WTC11 (cell line): ENCODE measurements around the gene OXSR1. TPM values are rescaled to one million over a fixed set of nuclear protein-coding genes. Genes with fewer than 3 reads are reported as not detected.

Experiments
- ATAC-seq: fragments of 200-7000 bp; cut with Tn5 transposase; 2 replicates; pipeline ENCODE4 v1.10.0; 2021; ENCODE audit warnings: mild to moderate bottlenecking, moderate library complexity
- CTCF ChIA-PET: fragments of 300-600 bp; sonication (Branson Sonifier 250); formaldehyde crosslinking; loops from one replicate; lab custom pipeline; 2021; ENCODE audit warnings: antibody characterized with exemption; lab: Charles Lee
- POLR2A ChIA-PET: fragments of 350-600 bp; sonication (Branson Sonifier 250); formaldehyde crosslinking; loops from one replicate; lab custom pipeline; 2021; ENCODE audit warnings: antibody characterized with exemption; lab: Charles Lee
- DNase-seq: peaks from one replicate; pipeline ENCODE4 v3.0.0; 2021; ENCODE audit warnings: low spot score
- H3K27ac Mint-ChIP-seq: 2 replicates; pipeline ENCODE4 v1.8.0; 2021; ENCODE audit warnings: mixed read lengths
- H3K27me3 Mint-ChIP-seq: 2 replicates; pipeline ENCODE4 v1.8.0; 2021; ENCODE audit warnings: low read depth, mild to moderate bottlenecking, moderate library complexity, mixed read lengths
- H3K36me3 Mint-ChIP-seq: 2 replicates; pipeline ENCODE4 v1.8.0; 2021; ENCODE audit warnings: mixed read lengths
- H3K4me1 Mint-ChIP-seq: 2 replicates; pipeline ENCODE4 v1.8.0; 2022; ENCODE audit warnings: mixed read lengths
- H3K4me3 Mint-ChIP-seq: 2 replicates; pipeline ENCODE4 v1.8.0; 2021; ENCODE audit warnings: mild to moderate bottlenecking, moderate library complexity, mixed read lengths
- H3K9me3 Mint-ChIP-seq: 2 replicates; pipeline ENCODE4 v1.8.0; 2021; ENCODE audit warnings: mixed read lengths
- AFF4 ChIP-seq: sonication (generic); formaldehyde crosslinking; IDR thresholded peaks from 2 replicates; pipeline ENCODE4 v1.8.1; 2023; ENCODE audit warnings: mild to moderate bottlenecking, missing genetic modification reagents, borderline replicate concordance
- ATF2 ChIP-seq: sonication (generic); formaldehyde crosslinking; IDR thresholded peaks from 2 replicates; pipeline ENCODE4 v1.8.1; 2022; ENCODE audit warnings: low read depth, missing genetic modification reagents, borderline replicate concordance
- CDX4 ChIP-seq: fragments of 250-450 bp; sonication (Bioruptor Pico); IDR thresholded peaks from 2 replicates; pipeline ENCODE4 v1.9.0; 2021; ENCODE audit warnings: moderate library complexity, mild to moderate bottlenecking, inconsistent platforms, borderline replicate concordance
- ERG ChIP-seq: fragments of 250-450 bp; sonication (Bioruptor Pico); IDR thresholded peaks from 2 replicates; pipeline ENCODE4 v1.8.0; 2021; ENCODE audit warnings: mild to moderate bottlenecking
- FOXK1 ChIP-seq: sonication (generic); formaldehyde crosslinking; IDR thresholded peaks from 2 replicates; pipeline ENCODE4 v1.8.0; 2022; ENCODE audit warnings: mild to moderate bottlenecking, moderate library complexity, missing genetic modification reagents
- GABPB1 ChIP-seq: sonication (generic); formaldehyde crosslinking; IDR thresholded peaks from 2 replicates; pipeline ENCODE4 v1.8.1; 2023; ENCODE audit warnings: mild to moderate bottlenecking, missing genetic modification reagents
- GTF2I ChIP-seq: fragments of 250-450 bp; sonication (Bioruptor Pico); conservative IDR thresholded peaks from 2 replicates; pipeline ENCODE4 v1.4.0; 2021; ENCODE audit warnings: mild to moderate bottlenecking
- JUN ChIP-seq: sonication (generic); formaldehyde crosslinking; IDR thresholded peaks from 2 replicates; pipeline ENCODE4 v1.8.0; 2023; ENCODE audit warnings: mild to moderate bottlenecking, missing genetic modification reagents
- MLX ChIP-seq: sonication (generic); formaldehyde crosslinking; IDR thresholded peaks from 2 replicates; pipeline ENCODE4 v1.8.1; 2023; ENCODE audit warnings: mild to moderate bottlenecking, missing genetic modification reagents, moderate library complexity
- NFE2L1 ChIP-seq: sonication (generic); formaldehyde crosslinking; IDR thresholded peaks from 2 replicates; pipeline ENCODE4 v1.8.1; 2023; ENCODE audit warnings: missing genetic modification reagents
- PRRX2 ChIP-seq: fragments of 250-450 bp; sonication (Bioruptor Pico); IDR thresholded peaks from 2 replicates; pipeline ENCODE4 v1.8.0; 2021; ENCODE audit warnings: mild to moderate bottlenecking
- TEAD1 ChIP-seq: sonication (generic); formaldehyde crosslinking; IDR thresholded peaks from 2 replicates; pipeline ENCODE4 v1.8.0; 2022; ENCODE audit warnings: mild to moderate bottlenecking, missing genetic modification reagents
- ZBTB21 ChIP-seq: sonication (generic); formaldehyde crosslinking; IDR thresholded peaks from 2 replicates; pipeline ENCODE4 v1.8.1; 2023; ENCODE audit warnings: mild to moderate bottlenecking, missing genetic modification reagents, borderline replicate concordance
- ZBTB43 ChIP-seq: sonication (generic); formaldehyde crosslinking; IDR thresholded peaks from 2 replicates; pipeline ENCODE4 v1.8.1; 2023; ENCODE audit warnings: mild to moderate bottlenecking, missing genetic modification reagents
- ZNF219 ChIP-seq: sonication (generic); formaldehyde crosslinking; IDR thresholded peaks from 2 replicates; pipeline ENCODE4 v1.8.0; 2023; ENCODE audit warnings: missing genetic modification reagents, mild to moderate bottlenecking, borderline replicate concordance
- ZNF396 ChIP-seq: fragments of 250-450 bp; sonication (Bioruptor Pico); IDR thresholded peaks from 2 replicates; pipeline ENCODE4 v1.8.0; 2021; ENCODE audit warnings: mild to moderate bottlenecking, moderate library complexity, borderline replicate concordance
- ZNF416 ChIP-seq: fragments of 250-450 bp; sonication (Bioruptor Pico); IDR thresholded peaks from 2 replicates; pipeline ENCODE4 v1.9.0; 2021; ENCODE audit warnings: mild to moderate bottlenecking, inconsistent platforms
- ZNF512 ChIP-seq: sonication (generic); formaldehyde crosslinking; IDR thresholded peaks from 2 replicates; pipeline ENCODE4 v1.8.1; 2022; ENCODE audit warnings: missing genetic modification reagents, borderline replicate concordance
- ZSCAN18 ChIP-seq: fragments of 250-450 bp; sonication (Bioruptor Pico); IDR thresholded peaks from 2 replicates; pipeline ENCODE4 v2.1.2; 2022; ENCODE audit warnings: mild to moderate bottlenecking, moderate library complexity
- total RNA-seq: library from RNA; stranded (reverse); gene quantifications from 3 replicates; pipeline ENCODE4 v1.2.3, GENCODE V29; 2021

The OXSR1 gene
- total RNA-seq, 1 experiment from 2014 or later = 50.6 TPM

- Mint-ChIP-seq H3K4me3 (no peak overlapping the region), H3K27ac (no peak overlapping the region), H3K27me3 (no peaks in the 10 kb centered on the region), H3K4me1 (no peaks in the 10 kb centered on the region), H3K36me3 (peaks cover 56% of the 10 kb centered on the region), H3K9me3 (no peaks in the 10 kb centered on the region)
- ATAC-seq (no peak), DNase-seq (no peak)
- ChIA-PET POLR2A (no interaction called here), CTCF (no interaction called here)
- TF ChIP-seq AFF4 (no peak), NFE2L1 (no peak), ZBTB43 (CRISPR knock-in tag) (no peak), ZBTB21 (CRISPR knock-in tag) (no peak), ZSCAN18 (CRISPR knock-in tag) (no peak), ZNF219 (CRISPR knock-in tag) (no peak), GTF2I (no peak), GABPB1 (no peak), CDX4 (CRISPR knock-in tag) (no peak), ZNF416 (CRISPR knock-in tag) (no peak), ERG (CRISPR knock-in tag) (no peak), ZNF512 (CRISPR knock-in tag) (no peak), PRRX2 (no peak), ZNF396 (CRISPR knock-in tag) (no peak), TEAD1 (CRISPR knock-in tag) (no peak)
These were observed 37.6 kb upstream of the OXSR1 start for GRCh38 chr3:38127611-38128302.

- POLR2A ChIA-PET = no interaction called here
- Mint-ChIP-seq H3K36me3 (peaks cover 50% of the 10 kb centered on the region), H3K27me3 (no peaks in the 10 kb centered on the region), H3K27ac (no peak overlapping the region), H3K4me1 (no peaks in the 10 kb centered on the region), H3K4me3 (no peak overlapping the region), H3K9me3 (no peaks in the 10 kb centered on the region)
- DNase-seq (no peak), ATAC-seq (no peak)
- CTCF ChIA-PET = no interaction called here
- TF ChIP-seq FOXK1 (CRISPR knock-in tag) (no peak), JUN (CRISPR knock-in tag) (no peak), MLX (CRISPR knock-in tag) (no peak), AFF4 (no peak), ATF2 (no peak)
These were observed 37.1 kb upstream of the OXSR1 start for GRCh38 chr3:38128303-38128655.
